Measurements from ENCODE around the gene SAXO2. TPM values are rescaled to one million over a fixed set of nuclear protein-coding genes. Genes with fewer than 3 reads are reported as not detected.
A peak's percentile ranks its signal among the peaks of the same experiment; 100 is the strongest.
"Not testable (repeated sequence)": the region's sequence is repeated elsewhere in the genome, so short reads cannot be mapped to it uniquely, and the experiment has no call there.

SAXO2 gene, protein sequence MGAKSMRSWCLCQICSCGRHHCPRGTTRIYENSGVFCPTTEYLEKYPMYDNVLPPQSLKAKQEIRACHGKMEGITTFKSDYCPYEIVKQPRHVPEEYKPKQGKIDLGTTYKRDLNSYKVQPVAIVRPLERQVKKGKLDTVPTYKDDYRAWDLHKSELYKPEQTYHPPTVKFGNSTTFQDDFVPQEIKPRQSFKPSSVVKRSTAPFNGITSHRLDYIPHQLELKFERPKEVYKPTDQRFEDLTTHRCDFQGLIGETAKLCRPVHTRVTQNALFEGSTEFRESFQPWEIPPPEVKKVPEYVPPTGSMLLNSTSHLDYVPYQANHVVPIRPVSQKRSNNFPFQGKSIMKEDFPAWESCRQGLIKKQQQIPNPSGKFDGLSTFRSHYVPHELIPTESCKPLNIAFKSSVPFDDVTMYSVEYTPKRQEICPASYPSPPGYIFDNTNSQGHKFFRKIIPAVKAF
- 1 to 10 TPM in 2 of 4 donors, under 1 TPM in 1, not detected in 1; 0.30 to 1.5 (median 1.5) TPM for total RNA-seq

DNA sequence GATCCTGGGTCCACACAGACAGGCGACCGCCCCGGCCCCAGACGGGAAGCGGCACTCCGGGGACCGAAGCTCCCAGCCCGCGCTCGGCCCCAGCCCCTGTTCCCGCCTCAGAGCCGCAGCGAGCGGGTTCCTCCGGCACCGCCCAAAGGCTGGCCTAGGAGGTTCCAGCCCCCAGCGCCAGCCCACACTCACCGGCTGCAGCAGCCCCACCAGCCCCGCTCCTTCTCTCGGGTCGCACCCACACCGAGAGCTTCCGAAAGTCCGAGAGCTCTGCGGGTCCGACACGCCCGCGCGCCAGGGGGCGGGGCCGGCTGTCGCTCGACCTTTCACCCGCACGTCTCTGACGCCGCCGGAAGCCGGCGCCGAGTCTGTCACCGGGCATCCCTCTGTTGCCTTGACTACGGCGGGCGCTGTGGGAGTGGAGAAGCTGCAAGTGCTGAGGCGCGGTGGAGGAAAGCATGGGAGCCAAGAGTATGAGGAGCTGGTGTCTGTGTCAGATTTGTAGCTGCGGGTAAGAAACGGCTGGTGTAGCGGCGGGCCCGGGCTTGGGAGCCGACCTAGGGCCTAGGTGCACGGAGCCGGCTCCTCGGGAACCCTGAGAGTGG, at the start of gene SAXO2, which contains the start of gene EFL1:
Gene SAXO2, plus strand, starts transcription at position 397 of the 605 bp plus-strand sequence. Its CDS starts 62 bp downstream, at position 459.
Gene EFL1, minus strand, starts transcription at position 313 of the 605 bp plus-strand sequence. CDS start 956 bp downstream, outside the sequence.
- TF ChIP-seq POLR2A (IDR thresholded peaks at IDR 0.05) = no peak
- no peak for TF ChIP-seq CTCF (IDR thresholded peaks at IDR 0.05)
- intact Hi-C loops (cut with DNase I; ENCODE audit: low total_unique reads) = no loop called here
- 0 to 1% methylated on average over 23 to 57 of the region's 57 CpGs for WGBS, 2 donors

GRCh38 chr15:82216092-82216491, 46.5 kb upstream of the SAXO2 start:
- intact Hi-C loops (cut with DNase I; ENCODE audit: low total_unique reads); DNase-seq (ENCODE audit: low spot score in 2 of 2); H3K4me3 ChIP-seq (ENCODE audit: low read depth, poor library complexity, severe bottlenecking): not testable (repeated sequence)
- 84 to 85% methylated on average over 2 of the region's 2 CpGs for WGBS, 2 donors

More for the DNA sequence above, at the start of gene SAXO2, which contains the start of gene EFL1:
- peak; percentile 88 to 97 for DNase-seq (ENCODE audit: low spot score in 2 of 2)
- H3K4me3 ChIP-seq (ENCODE audit: low read depth, poor library complexity, severe bottlenecking) = peak within 1 kb of the TSS; percentile 61

GRCh38 chr15:82221535-82221934, 41.1 kb upstream of the SAXO2 start:
- H3K4me3 ChIP-seq (ENCODE audit: low read depth, poor library complexity, severe bottlenecking); DNase-seq (ENCODE audit: low spot score in 2 of 2); intact Hi-C loops (cut with DNase I; ENCODE audit: low total_unique reads): not testable (repeated sequence)
- 89 to 93% methylated on average over 2 of the region's 2 CpGs for WGBS, 2 donors

GRCh38 chr15:82228750-82229149, 33.9 kb upstream of the SAXO2 start:
- intact Hi-C loops (cut with DNase I; ENCODE audit: low total_unique reads) = no loop called here
- no peak for DNase-seq (ENCODE audit: low spot score in 2 of 2)
- H3K4me3 ChIP-seq (ENCODE audit: low read depth, poor library complexity, severe bottlenecking) = no peak overlapping the region
- 91 to 92% methylated on average over 1 of the region's 1 CpG for WGBS, 2 donors
- no peak for TF ChIP-seq CTCF (IDR thresholded peaks at IDR 0.05)
- no peak for TF ChIP-seq POLR2A (IDR thresholded peaks at IDR 0.05)

DNA sequence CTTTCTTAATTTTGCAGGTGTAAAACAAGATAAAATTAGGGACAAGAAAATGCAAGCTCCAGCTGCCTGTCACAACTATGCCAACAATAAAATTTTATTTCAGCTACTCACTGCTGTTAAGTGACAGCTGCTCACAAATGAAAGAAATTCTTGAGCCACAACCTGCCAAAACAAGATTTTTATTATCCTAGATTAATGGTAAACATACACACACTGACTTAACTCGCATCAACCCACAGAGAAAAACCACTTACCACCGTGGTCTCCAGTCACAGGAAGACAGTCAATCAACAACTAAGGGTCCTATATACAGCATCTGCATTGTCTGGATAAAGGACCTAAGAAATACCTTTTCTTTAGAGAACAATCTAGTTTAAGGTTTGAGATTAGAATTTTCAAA, 31.4 kb upstream of the SAXO2 start:
- no peak for DNase-seq (ENCODE audit: low spot score in 2 of 2)
- 59 to 64% methylated on average over 2 of the region's 2 CpGs for WGBS, 2 donors
- TF ChIP-seq POLR2A (IDR thresholded peaks at IDR 0.05) (no peak), CTCF (IDR thresholded peaks at IDR 0.05) (no peak)
- intact Hi-C loops (cut with DNase I; ENCODE audit: low total_unique reads) = no loop called here
- no peak overlapping the region for H3K4me3 ChIP-seq (ENCODE audit: low read depth, poor library complexity, severe bottlenecking)

- no peak for DNase-seq (ENCODE audit: low spot score in 2 of 2)
- 86 to 97% methylated on average over 2 of the region's 2 CpGs for WGBS, 2 donors
- TF ChIP-seq POLR2A (IDR thresholded peaks at IDR 0.05) (no peak), CTCF (IDR thresholded peaks at IDR 0.05) (no peak)
- no peak overlapping the region for H3K4me3 ChIP-seq (ENCODE audit: low read depth, poor library complexity, severe bottlenecking)
- intact Hi-C loops (cut with DNase I; ENCODE audit: low total_unique reads) = no loop called here
Measured at GRCh38 chr15:82231842-82232241, 30.8 kb upstream of the SAXO2 start.

DNA sequence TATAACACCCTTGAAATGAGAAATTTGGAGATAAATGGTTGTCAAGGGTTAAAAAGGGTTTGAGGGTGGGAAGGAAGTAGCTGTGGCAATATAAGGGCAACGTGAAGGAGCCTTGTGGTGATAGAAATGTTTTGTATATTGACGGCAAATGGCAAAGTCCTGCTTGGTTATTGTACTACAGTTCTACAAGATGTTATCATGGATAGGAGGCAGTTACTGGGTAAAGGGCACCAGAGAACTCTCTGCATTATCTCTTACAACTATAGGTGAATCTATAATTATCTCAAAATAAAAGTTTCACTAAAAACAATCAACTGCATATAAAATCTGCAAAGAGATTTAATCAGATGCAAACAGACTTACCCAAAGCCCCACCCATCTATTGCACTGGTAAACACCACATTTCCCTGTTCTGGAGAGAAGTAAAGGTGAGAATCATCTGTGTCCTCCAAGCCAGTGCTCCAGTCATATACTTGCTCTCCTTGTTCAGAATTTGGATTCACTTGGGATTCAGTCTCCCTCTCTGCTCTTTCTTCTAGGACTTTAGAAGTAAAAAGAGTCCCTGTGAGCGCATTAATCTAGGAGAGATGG, 24.6 kb upstream of the SAXO2 start:
- 68 to 75% methylated on average over 3 of the region's 3 CpGs for WGBS, 2 donors
- H3K4me3 ChIP-seq (ENCODE audit: low read depth, poor library complexity, severe bottlenecking); DNase-seq (ENCODE audit: low spot score in 2 of 2); intact Hi-C loops (cut with DNase I; ENCODE audit: low total_unique reads): not testable (repeated sequence)

Measured in lower leg skin (tissue), 4 donors.